Body of pancreas (tissue), 4 donors: ENCODE measurements around the gene UBTD1. TPM values are rescaled to one million over a fixed set of nuclear protein-coding genes. Genes with fewer than 3 reads are reported as not detected.

Experiments
- ATAC-seq: fragments of 150-250 bp; one replicate; pipeline ENCODE4 v1.9.1; 2016
- DNase-seq, 4 donors: peaks; one replicate each; pipeline ENCODE4 v3.0.0-alpha.2; 2019
- H3K27ac ChIP-seq, 4 donors: fragments of 200-600 bp; sonication (generic); 1 replicate in 3 of 4; 2 replicates in 1 of 4; pipeline versions ENCODE4 v1.5.1 to v1.6.1; 2016 to 2019; ENCODE audit warnings: mild to moderate bottlenecking in 1 of 4, mixed read lengths in 1 of 4, moderate library complexity in 1 of 4
- H3K27me3 ChIP-seq, 2 donors: fragments of 200-600 bp; sonication (generic); one replicate each; pipeline ENCODE4 v1.6.0; 2016; ENCODE audit warnings: mild to moderate bottlenecking in 1 of 2
- H3K36me3 ChIP-seq, 2 donors: fragments of 200-600 bp; sonication (generic); replicated peaks in 1 of 2; 2 replicates each; pipeline ENCODE4 v1.5.1; 2016; ENCODE audit warnings: low read depth in 2 of 2; ENCODE audit not compliant: insufficient read depth in 1 of 2
- H3K4me1 ChIP-seq: fragments of 200-600 bp; sonication (generic); one replicate; pipeline ENCODE4 v1.6.0; 2016
- H3K4me3 ChIP-seq, 2 donors: fragments of 200-600 bp; sonication (generic); 1 replicate in 1 of 2; 2 replicates in 1 of 2; pipeline ENCODE4 v1.5.1; 2016 to 2019
- H3K9me3 ChIP-seq, 3 donors: fragments of 200-600 bp; sonication (generic); 1 replicate in 2 of 3; 2 replicates in 1 of 3; pipeline ENCODE4 v1.5.1; 2016
- CTCF ChIP-seq, 7 experiments: fragments of 450-650 bp in 4 of 7; fragments of 200-600 bp in 3 of 7; sonication (generic) in 3 of 7; IDR thresholded peaks; one replicate each; pipeline ENCODE4 v1.5.1; 2016 to 2019; ENCODE audit warnings: antibody characterized with exemption in 7 of 7
- POLR2A ChIP-seq, 3 donors: fragments of 450-650 bp; IDR thresholded peaks; one replicate each; pipeline ENCODE4 v1.6.1; 2016; ENCODE audit warnings: antibody characterized with exemption in 3 of 3, mild to moderate bottlenecking in 2 of 3
- WGBS, 2 donors: methylation state at CpG; one replicate each; pipeline ENCODE4 v1.1.5; 2017; 5-methylcytosine and 5-hydroxymethylcytosine counted together
- intact Hi-C: fragments of 100-400 bp; cut with DNase I; formaldehyde crosslinking; loops from one replicate; pipeline ENCODE4 v1.15.1; 2023
- total RNA-seq, 2 donors: library from RNA; depleted of rRNA; stranded (reverse); fragments of >200 nt; gene quantifications; one replicate each; pipeline ENCODE4 v1.1.0, GENCODE V29; 2016

UBTD1 gene
- total RNA-seq, 2 donors from 2014 or later = 9.1 to 33.9 TPM

- H3K36me3 ChIP-seq = no peaks in the 10 kb centered on the region
- H3K4me1 ChIP-seq = no peaks in the 10 kb centered on the region
- no peak overlapping the region for H3K27ac ChIP-seq
- ATAC-seq (no peak), DNase-seq (no peak)
- H3K4me3 ChIP-seq = no peak overlapping the region
- intact Hi-C loops = no loop called here
- 90 to 92% methylated on average over 4 of the region's 4 CpGs for WGBS, 2 donors
- H3K27me3 ChIP-seq = no peaks in the 10 kb centered on the region
- H3K9me3 ChIP-seq = no peaks in the 10 kb centered on the region
- TF ChIP-seq POLR2A (IDR thresholded peaks at IDR 0.05) = no peak
- no peak for TF ChIP-seq CTCF (IDR thresholded peaks at IDR 0.05)
Measured at GRCh38 chr10:97563337-97563736, 64.6 kb downstream of the UBTD1 start.

GRCh38 chr10:97564776-97565175, 66.1 kb downstream of the UBTD1 start:
- Histone ChIP-seq H3K4me3 (no peak overlapping the region), H3K9me3 (no peaks in the 10 kb centered on the region), H3K27ac (no peak overlapping the region), H3K27me3 (no peaks in the 10 kb centered on the region), H3K4me1 (no peaks in the 10 kb centered on the region), H3K36me3 (peaks cover 0 to 2% of the 10 kb centered on the region in 2 donors)
- WGBS, 2 donors = 81 to 82% methylated on average over 4 of the region's 4 CpGs
- TF ChIP-seq POLR2A (IDR thresholded peaks at IDR 0.05) = no peak
- no peak for TF ChIP-seq CTCF (IDR thresholded peaks at IDR 0.05)
- intact Hi-C loops = no loop called here
- ATAC-seq (no peak), DNase-seq (no peak)

- intact Hi-C loops = no loop called here
- WGBS, 2 donors = 95 to 100% methylated on average over 2 of the region's 2 CpGs
- peaks cover 0 to 2% of the 10 kb centered on the region in 2 donors for H3K36me3 ChIP-seq
- H3K27me3 ChIP-seq = no peaks in the 10 kb centered on the region
- no peak overlapping the region for H3K27ac ChIP-seq
- DNase-seq (no peak), ATAC-seq (no peak)
- TF ChIP-seq POLR2A (IDR thresholded peaks at IDR 0.05) (no peak), CTCF (IDR thresholded peaks at IDR 0.05) (no peak)
- no peak overlapping the region for H3K4me3 ChIP-seq
- H3K4me1 ChIP-seq = peaks cover 12% of the 10 kb centered on the region
- no peaks in the 10 kb centered on the region for H3K9me3 ChIP-seq
Measured at GRCh38 chr10:97566336-97566996, 67.7 kb downstream of the UBTD1 start.

GRCh38 chr10:97567891-97568290, 69.2 kb downstream of the UBTD1 start:
- DNase-seq (no peak), ATAC-seq (no peak)
- H3K36me3 ChIP-seq = peaks cover 0 to 2% of the 10 kb centered on the region in 2 donors
- TF ChIP-seq CTCF (IDR thresholded peaks at IDR 0.05) (no peak), POLR2A (IDR thresholded peaks at IDR 0.05) (no peak)
- no peak overlapping the region for H3K4me3 ChIP-seq
- H3K4me1 ChIP-seq = peaks cover 26% of the 10 kb centered on the region
- intact Hi-C loops = no loop called here
- H3K9me3 ChIP-seq = no peaks in the 10 kb centered on the region
- 92% methylated on average over 9 to 15 of the region's 15 CpGs for WGBS, 2 donors
- H3K27ac ChIP-seq = no peak overlapping the region
- H3K27me3 ChIP-seq = no peaks in the 10 kb centered on the region
